Fibroblast of lung (primary cell): ENCODE results near the gene TNIP1. TPM values are rescaled to one million over a fixed set of nuclear protein-coding genes. Genes with fewer than 3 reads are reported as not detected.

Experiments used
- DNase-seq, 2 donors: peaks; one replicate each; pipeline versions ENCODE4 v3.0.0 to v3.0.0-alpha.2; 2010; ENCODE audit warnings: low read depth in 2 of 2
- H2AFZ ChIP-seq: 2 replicates; pipeline ENCODE4 v1.5.1; 2012; ENCODE audit warnings: low read length, control low read depth, inconsistent platforms
- H3K27ac ChIP-seq: 2 replicates; pipeline ENCODE4 v1.5.1; 2011; ENCODE audit warnings: low read length, control low read depth; ENCODE audit not compliant: insufficient read depth
- H3K27me3 ChIP-seq: 2 replicates; pipeline ENCODE4 v1.5.1; 2011; ENCODE audit warnings: mild to moderate bottlenecking, low read length; ENCODE audit not compliant: control insufficient read depth, insufficient read depth
- H3K36me3 ChIP-seq: 2 replicates; pipeline ENCODE4 v1.5.1; 2011; ENCODE audit warnings: low read length; ENCODE audit not compliant: control insufficient read depth, insufficient read depth
- H3K4me1 ChIP-seq: 2 replicates; pipeline ENCODE4 v1.5.1; 2011; ENCODE audit warnings: low read length; ENCODE audit not compliant: control insufficient read depth, insufficient read depth; ENCODE audit errors: extremely low read depth
- H3K4me2 ChIP-seq: 2 replicates; pipeline ENCODE4 v1.5.1; 2011; ENCODE audit warnings: low read length, control low read depth; ENCODE audit not compliant: insufficient read depth; ENCODE audit errors: extremely low read depth
- H3K4me3 ChIP-seq, 4 experiments: fragments of 200-600 bp in 1 of 4; sonication (generic) in 1 of 4; replicated peaks in 1 of 4; 2 replicates each; pipeline ENCODE4 v1.5.1; 2011 to 2016; ENCODE audit warnings: low read length in 4 of 4, low read depth in 3 of 4, mild to moderate bottlenecking in 3 of 4, control low read depth in 2 of 4, inconsistent platforms in 1 of 4, mixed read lengths in 1 of 4; ENCODE audit not compliant: insufficient read depth in 1 of 4; ENCODE audit errors: control extremely low read depth in 1 of 4
- H3K79me2 ChIP-seq: 2 replicates; pipeline ENCODE4 v1.5.1; 2012; ENCODE audit warnings: mild to moderate bottlenecking, low read length, inconsistent platforms; ENCODE audit not compliant: control insufficient read depth, insufficient read depth
- H3K9ac ChIP-seq: 2 replicates; pipeline ENCODE4 v1.5.1; 2011; ENCODE audit warnings: mild to moderate bottlenecking, low read length, control low read depth; ENCODE audit not compliant: insufficient read depth
- H3K9me3 ChIP-seq: 2 replicates; pipeline ENCODE4 v1.5.1; 2012; ENCODE audit warnings: low read depth, low read length; ENCODE audit not compliant: control insufficient read depth, insufficient read depth
- H4K20me1 ChIP-seq: 2 replicates; pipeline ENCODE4 v1.5.1; 2011; ENCODE audit warnings: low read length; ENCODE audit not compliant: control insufficient read depth, insufficient read depth; ENCODE audit errors: extremely low read depth
- CTCF ChIP-seq, 2 donors: IDR thresholded peaks in 1 of 2; conservative IDR thresholded peaks in 1 of 2; 1 replicate in 1 of 2; 2 replicates in 1 of 2; pipeline ENCODE4 v1.5.1; 2011 to 2012; ENCODE audit warnings: low read length in 2 of 2, control low read depth in 1 of 2, inconsistent platforms in 1 of 2, low read depth in 1 of 2, mild to moderate bottlenecking in 1 of 2
- EZH2 ChIP-seq: IDR thresholded peaks from 2 replicates; pipeline ENCODE4 v1.5.1; 2012; ENCODE audit warnings: low read length, control low read depth, mild to moderate bottlenecking; ENCODE audit errors: missing control alignments
- polyA plus RNA-seq, 2 donors: library from polyadenylated mRNA; depleted of rRNA in 1 of 2; stranded (reverse) in 1 of 2; unstranded in 1 of 2; fragments of >200 nt; gene quantifications; 2 replicates each; pipeline ENCODE4 v1.2.1, GENCODE V29; 2011 to 2012; ENCODE audit warnings: missing spikeins in 1 of 2
- total RNA-seq: library from RNA; depleted of rRNA; stranded (reverse); fragments of >200 nt; gene quantifications from 2 replicates; pipeline ENCODE4 v1.2.1, GENCODE V29; 2014

TNIP1 gene
- total and polyA plus RNA-seq, 2 donors (not counting 1 experiment from before 2014, with no cell fraction given) = 47.2 to 59.1 TPM

DNA sequence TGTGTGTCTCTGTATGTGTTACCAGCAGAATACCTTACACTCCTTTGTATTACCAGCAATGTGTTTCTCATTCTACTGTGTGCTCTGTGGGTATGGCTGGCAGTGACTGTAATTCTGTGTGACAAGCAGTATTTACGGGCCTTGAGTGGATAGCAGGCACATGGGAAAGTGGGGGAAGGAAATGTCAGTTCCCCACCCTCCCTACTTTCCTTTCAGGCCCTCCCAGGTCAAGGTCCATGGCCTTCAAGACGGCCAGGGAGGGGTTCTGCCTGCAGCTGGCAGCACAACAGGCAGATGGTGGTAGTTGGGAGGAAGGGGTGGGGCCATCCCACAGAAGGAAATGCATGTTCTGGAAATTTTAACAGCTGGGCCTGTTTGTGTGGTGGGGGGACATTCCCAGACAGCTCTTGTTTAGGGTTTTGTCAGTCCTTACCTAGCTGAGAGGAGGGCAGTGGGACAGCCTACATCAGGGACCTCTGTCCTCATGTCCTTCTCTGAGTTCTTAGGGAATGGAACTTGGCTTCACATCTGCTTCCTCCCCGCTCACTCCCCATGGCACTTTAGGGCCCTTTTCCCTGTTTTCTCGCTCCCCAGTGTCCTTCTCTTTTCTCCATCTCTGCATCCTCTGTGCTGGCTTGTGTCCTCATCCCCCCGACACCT is 14.6 kb upstream of the TNIP1 start:
- Histone ChIP-seq H3K4me3 (no peak overlapping the region), H3K4me1 (peaks cover 32% of the 10 kb centered on the region), H3K27me3 (no peaks in the 10 kb centered on the region), H4K20me1 (no peaks in the 10 kb centered on the region), H3K4me2 (no peak overlapping the region), H3K79me2 (no peaks in the 10 kb centered on the region), H3K27ac (peak overlapping the region; percentile 22), H3K9ac (no peak overlapping the region), H2AFZ (no peak overlapping the region), H3K9me3 (no peaks in the 10 kb centered on the region), H3K36me3 (no peaks in the 10 kb centered on the region)
- TF ChIP-seq CTCF (conservative IDR thresholded peaks at IDR 0.05 in 1 of 2, IDR thresholded peaks at IDR 0.05 in 1 of 2; ENCODE audit: low read depth in 1 of 2, low read length in 2 of 2) (no peak), EZH2 (no peak)
- DNase-seq = peak; percentile 21 to 53

DNA sequence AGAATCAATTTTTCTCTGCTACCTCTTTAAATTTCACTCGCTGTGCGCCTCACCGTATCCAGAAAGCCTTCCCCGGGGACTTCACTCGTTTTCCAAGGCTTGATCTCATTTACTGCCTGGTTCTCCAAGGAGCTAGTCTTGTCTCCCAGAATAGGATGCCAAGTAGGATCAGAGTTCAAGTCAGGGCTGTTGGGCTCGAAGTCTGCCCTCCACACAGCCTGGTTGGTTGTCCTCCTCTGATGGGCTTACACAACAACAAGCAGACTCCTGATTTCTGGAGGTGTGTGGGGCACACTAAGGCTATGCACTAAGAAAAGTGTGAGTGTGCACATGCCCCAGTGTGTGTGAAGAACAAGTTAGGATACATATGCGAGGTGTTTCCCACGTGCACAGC is 14.0 kb upstream of the TNIP1 start:
- DNase-seq = peak in 1 of 2 donors; percentile 48
- H3K27ac ChIP-seq = no peak overlapping the region
- TF ChIP-seq CTCF (conservative IDR thresholded peaks at IDR 0.05 in 1 of 2, IDR thresholded peaks at IDR 0.05 in 1 of 2; ENCODE audit: low read depth in 1 of 2, low read length in 2 of 2) (no peak), EZH2 (no peak)
- H3K4me3 ChIP-seq = no peak overlapping the region
- H2AFZ ChIP-seq = no peak overlapping the region
- peaks cover 32% of the 10 kb centered on the region for H3K4me1 ChIP-seq
- no peaks in the 10 kb centered on the region for H4K20me1 ChIP-seq
- H3K36me3 ChIP-seq = no peaks in the 10 kb centered on the region
- no peak overlapping the region for H3K9ac ChIP-seq
- no peaks in the 10 kb centered on the region for H3K79me2 ChIP-seq
- no peak overlapping the region for H3K4me2 ChIP-seq
- no peaks in the 10 kb centered on the region for H3K27me3 ChIP-seq
- H3K9me3 ChIP-seq = no peaks in the 10 kb centered on the region

- Histone ChIP-seq H3K36me3 (no peaks in the 10 kb centered on the region), H3K27ac (peak overlapping the region; percentile 76), H3K9ac (no peak overlapping the region), H3K9me3 (no peaks in the 10 kb centered on the region), H3K4me3 (no peak overlapping the region), H3K4me1 (peaks cover 32% of the 10 kb centered on the region), H2AFZ (no peak overlapping the region), H3K79me2 (no peaks in the 10 kb centered on the region), H4K20me1 (no peaks in the 10 kb centered on the region), H3K4me2 (peak overlapping the region; percentile 39), H3K27me3 (no peaks in the 10 kb centered on the region)
- DNase-seq = peak in 1 of 2 donors; percentile 23
- TF ChIP-seq CTCF (conservative IDR thresholded peaks at IDR 0.05 in 1 of 2, IDR thresholded peaks at IDR 0.05 in 1 of 2; ENCODE audit: low read depth in 1 of 2, low read length in 2 of 2) (no peak), EZH2 (no peak)
Observed at GRCh38 chr5:151094030-151094851, 13.4 kb upstream of the TNIP1 start.
